K562 (cell line): Measurements from ENCODE around the gene SLC4A11. TPM values are rescaled to one million over a fixed set of nuclear protein-coding genes. Genes with fewer than 3 reads are reported as not detected.

Source experiments
- ATAC-seq: fragments of 200-7000 bp; cut with Tn5 transposase; 3 replicates; pipeline ENCODE4 v1.9.1; 2020; ENCODE audit warnings: moderate library complexity
- BruUV-seq: library from RNA; stranded (reverse); fragments of 400-500 nt; replicated peaks from 2 replicates; lab custom pipeline; 2021; lab: Mats Ljungman, UMichigan
- CTCF ChIA-PET: fragments of 300-600 bp; formaldehyde crosslinking; extraction: SDS; loops from one replicate; lab custom pipeline; 2021; ENCODE audit warnings: low intra/inter-chr PET ratio; lab: Yijun Ruan, JAX
- POLR2A ChIA-PET: fragments of 300-600, 350-650 bp; sonication (Branson Sonifier 250); formaldehyde crosslinking; extraction: SDS; loops from one replicate; lab custom pipeline; 2021; ENCODE audit warnings: antibody characterized with exemption, inconsistent platforms; lab: Yijun Ruan, JAX
- DNase-seq, 4 experiments: peaks; one replicate each; pipeline versions ENCODE4 v3.0.0 to v3.0.0-alpha.2; 2011 to 2018; ENCODE audit warnings: low spot score in 3 of 4, mixed read lengths in 3 of 4; ENCODE audit errors: extremely low read depth in 1 of 4
- FAIRE-seq: peaks from 2 replicates; lab custom pipeline; 2011; peaks lifted over from hg19 to GRCh38; lab: Jason Lieb, UNC
- H2AFZ ChIP-seq: 2 replicates; pipeline ENCODE4 v1.6.0; 2011; ENCODE audit warnings: low read depth, low read length, control low read depth, inconsistent platforms
- H3K27ac ChIP-seq: fragments of 200-600 bp; 3 replicates; pipeline ENCODE4 v1.8.0; 2011; ENCODE audit warnings: low read depth, mild to moderate bottlenecking, control low read depth, inconsistent platforms, low read length, moderate library complexity, mixed read lengths; ENCODE audit errors: extremely low read depth
- H3K27me3 ChIP-seq, 2 experiments: fragments of 300-600 bp in 1 of 2; 2 replicates in 1 of 2; 3 replicates in 1 of 2; pipeline versions ENCODE4 v1.6.0 to v1.8.0; 2011; ENCODE audit warnings: inconsistent platforms in 2 of 2, low read length in 2 of 2, mild to moderate bottlenecking in 1 of 2, mixed read lengths in 1 of 2, moderate library complexity in 1 of 2; ENCODE audit not compliant: control insufficient read depth in 2 of 2, insufficient read depth in 2 of 2
- H3K36me3 ChIP-seq: fragments of 300-600 bp; 3 replicates; pipeline ENCODE4 v1.8.0; 2011; ENCODE audit warnings: mild to moderate bottlenecking, low read length, inconsistent platforms; ENCODE audit not compliant: control insufficient read depth, insufficient read depth
- H3K4me1 ChIP-seq, 2 experiments: fragments of 200-600 bp in 1 of 2; replicated peaks in 1 of 2; 2 replicates in 1 of 2; 3 replicates in 1 of 2; pipeline versions ENCODE4 v1.5.1 to v1.8.0; 2011; ENCODE audit warnings: inconsistent platforms in 2 of 2, low read length in 2 of 2, mild to moderate bottlenecking in 1 of 2, mixed read lengths in 1 of 2, moderate library complexity in 1 of 2; ENCODE audit not compliant: control insufficient read depth in 2 of 2, insufficient read depth in 2 of 2
- H3K4me2 ChIP-seq: 2 replicates; pipeline ENCODE4 v1.6.1; 2011; ENCODE audit warnings: low read length, control low read depth, inconsistent platforms, mixed read lengths; ENCODE audit not compliant: insufficient read depth
- H3K4me3 ChIP-seq: fragments of 200-600 bp; sonication (generic), shearing (Covaris generic); 2 replicates; pipeline ENCODE4 v1.5.1; 2016; ENCODE audit warnings: control low read depth, inconsistent platforms
- H3K79me2 ChIP-seq: fragments of 200-600 bp; 3 replicates; pipeline ENCODE4 v1.8.0; 2011; ENCODE audit warnings: low read length, inconsistent platforms; ENCODE audit not compliant: control insufficient read depth, insufficient read depth
- H3K9ac ChIP-seq, 2 experiments: 2 replicates each; pipeline versions ENCODE4 v1.6.0 to v1.6.1; 2011; ENCODE audit warnings: low read depth in 2 of 2, low read length in 2 of 2, control low read depth in 1 of 2, inconsistent platforms in 1 of 2, mild to moderate bottlenecking in 1 of 2, mixed read lengths in 1 of 2; ENCODE audit not compliant: insufficient read depth in 1 of 2
- H3K9me1 ChIP-seq: one replicate; pipeline ENCODE4 v1.6.0; 2011; ENCODE audit warnings: inconsistent platforms, mild to moderate bottlenecking, low read length, moderate library complexity; ENCODE audit not compliant: control insufficient read depth, insufficient read depth
- H3K9me3 ChIP-seq: replicated peaks from 2 replicates; pipeline ENCODE4 v1.5.1; 2011; ENCODE audit warnings: low read depth, low read length, inconsistent platforms; ENCODE audit not compliant: control insufficient read depth, insufficient read depth
- H4K20me1 ChIP-seq: replicated peaks from 2 replicates; pipeline ENCODE4 v1.6.1; 2011; ENCODE audit warnings: low read length, inconsistent platforms, mixed read lengths; ENCODE audit not compliant: control insufficient read depth, insufficient read depth
- CBX8 ChIP-seq: fragments of 200-600 bp; sonication (generic); IDR thresholded peaks from 2 replicates; pipeline ENCODE4 v1.6.1; 2012; ENCODE audit warnings: borderline replicate concordance, mixed run types, low read depth, mild to moderate bottlenecking, moderate library complexity, mixed read lengths, low read length, control low read depth, inconsistent platforms; ENCODE audit not compliant: poor library complexity, severe bottlenecking; ENCODE audit errors: extremely low read depth
- CTBP1 ChIP-seq: fragments of 450-650 bp; IDR thresholded peaks from 2 replicates; pipeline ENCODE4 v1.6.1; 2016; ENCODE audit warnings: borderline replicate concordance
- HDGF ChIP-seq: fragments of 450-650 bp; IDR thresholded peaks from 2 replicates; pipeline ENCODE4 v1.6.1; 2016
- HOXB6 ChIP-seq: fragments of 250-450 bp; sonication (Bioruptor Pico); IDR thresholded peaks from 2 replicates; pipeline ENCODE4 v1.5.1; 2022; ENCODE audit warnings: mild to moderate bottlenecking, borderline replicate concordance
- KAT8 ChIP-seq: fragments of 450-650 bp; IDR thresholded peaks from 2 replicates; pipeline ENCODE4 v1.6.1; 2016; ENCODE audit warnings: low read depth, mild to moderate bottlenecking
- NELFE ChIP-seq: IDR thresholded peaks from 2 replicates; pipeline ENCODE4 v1.6.1; 2011; ENCODE audit warnings: mild to moderate bottlenecking; ENCODE audit not compliant: insufficient read depth, insufficient read length
- NFIC ChIP-seq: fragments of 450-650 bp; IDR thresholded peaks from 2 replicates; pipeline ENCODE4 v1.6.1; 2017; ENCODE audit warnings: mild to moderate bottlenecking, inconsistent platforms
- PRPF4 ChIP-seq: fragments of 200-400 bp; formaldehyde crosslinking; IDR thresholded peaks from one replicate; pipeline ENCODE4 v1.6.1; 2017; ENCODE audit warnings: low read length, low read depth, mild to moderate bottlenecking; ENCODE audit not compliant: insufficient read depth, poor library complexity, severe bottlenecking
- SMAD3 ChIP-seq: fragments of 450-650 bp; formaldehyde crosslinking; conservative IDR thresholded peaks from 2 replicates; pipeline ENCODE4 v1.4.0; 2020; ENCODE audit warnings: mild to moderate bottlenecking
- STAT5B ChIP-seq: fragments of 250-450 bp; sonication (Bioruptor Pico); IDR thresholded peaks from 2 replicates; pipeline ENCODE4 v1.8.0; 2021; ENCODE audit warnings: mild to moderate bottlenecking, inconsistent platforms
- TGIF2 ChIP-seq: sonication (generic); formaldehyde crosslinking; IDR thresholded peaks from 2 replicates; pipeline ENCODE4 v1.8.1; 2022; ENCODE audit warnings: mild to moderate bottlenecking, missing genetic modification reagents, moderate library complexity
- U2AF1 ChIP-seq: fragments of 200-400 bp; formaldehyde crosslinking; optimal IDR thresholded peaks from 2 replicates; pipeline ENCODE3; 2017; ENCODE audit warnings: mild to moderate bottlenecking, low read depth, low read length, moderate library complexity
- U2AF2 ChIP-seq: fragments of 200-400 bp; formaldehyde crosslinking; optimal IDR thresholded peaks from 2 replicates; pipeline ENCODE3; 2017; ENCODE audit warnings: low read depth, mild to moderate bottlenecking, low read length
- XRCC3 ChIP-seq: fragments of 450-650 bp; IDR thresholded peaks from 2 replicates; pipeline ENCODE4 v1.6.1; 2017; ENCODE audit warnings: mild to moderate bottlenecking, moderate library complexity
- ZNF436 ChIP-seq: fragments of 250-450, 450-650 bp; sonication (Bioruptor Pico); formaldehyde crosslinking; IDR thresholded peaks from 2 replicates; pipeline ENCODE4 v1.7.0; 2020; ENCODE audit warnings: mild to moderate bottlenecking
- WGBS: fragments of 100-300 bp; shearing (Covaris generic); methylation state at CpG from one replicate; pipeline ENCODE4 v1.1.6; 2016; ENCODE audit warnings: low coverage, mixed read lengths; ENCODE audit not compliant: insufficient coverage; ENCODE audit errors: missing lambda C conversion rate; 5-methylcytosine and 5-hydroxymethylcytosine counted together
- in situ Hi-C: fragments of 300-500 bp; cut with MboI; formaldehyde crosslinking; loops from 4 replicates; pipeline ENCODE4 v1.15.0; 2018; ENCODE audit warnings: inconsistent platforms, mixed read lengths
- intact Hi-C: fragments of 100-400 bp; cut with micrococcal nuclease; formaldehyde crosslinking; loops from 2 replicates; pipeline ENCODE4 v1.14.2; 2022
- polyA plus RNA-seq, 8 experiments: library from polyadenylated mRNA; depleted of rRNA in 4 of 8; stranded (reverse) in 5 of 8; unstranded in 3 of 8; fragments of >200 nt; fragmentation: Nextera tagmentation in 2 of 8; fragmentation: Illumina TruSeq in 1 of 8; extraction: Ambion mirVana in 2 of 8; extraction: Trizol in 1 of 8; gene quantifications; 2 replicates each; pipeline versions ENCODE4 v1.2.1 to v1.2.3, GENCODE V29; 2011 to 2014; ENCODE audit warnings: inconsistent platforms in 1 of 8, missing spikeins in 1 of 8
- total RNA-seq, 7 experiments: library from RNA; depleted of rRNA in 6 of 7; stranded (reverse); fragments of >200 nt in 6 of 7; fragmentation: Illumina TruSeq in 2 of 7; extraction: Trizol in 2 of 7; gene quantifications; 2 replicates each; pipeline versions ENCODE4 v1.2.1 to v1.2.3, GENCODE V29; 2011 to 2021; ENCODE audit warnings: low replicate concordance in 1 of 7
- TF ChIP-seq, protein P1 (sequence below): fragments of 450-650 bp; formaldehyde crosslinking; IDR thresholded peaks from 2 replicates; pipeline ENCODE4 v1.4.0; 2022; ENCODE audit warnings: mild to moderate bottlenecking, moderate library complexity
- TF ChIP-seq, protein P2 (sequence below): sonication (generic); formaldehyde crosslinking; IDR thresholded peaks from 2 replicates; pipeline ENCODE4 v1.8.0; 2022; ENCODE audit warnings: mild to moderate bottlenecking, missing genetic modification reagents
- TF ChIP-seq, protein P3 (sequence below): fragments of 450-650 bp; IDR thresholded peaks from 2 replicates; pipeline ENCODE4 v1.6.1; 2016; ENCODE audit warnings: low read depth, mild to moderate bottlenecking, moderate library complexity
- TF ChIP-seq, protein P4 (sequence below): fragments of 450-650 bp; IDR thresholded peaks from 2 replicates; pipeline ENCODE4 v1.6.1; 2016
- TF ChIP-seq, protein P5 (sequence below): fragments of 450-650 bp; IDR thresholded peaks from 2 replicates; pipeline ENCODE4 v1.6.1; 2016; ENCODE audit warnings: antibody characterized with exemption

SLC4A11 gene
- total and polyA plus RNA-seq, 9 of the 15 experiments (the other 6 are each of a cell fraction or from before 2014, with no cell fraction given): 0.10 to 2.0 (median 0.20) TPM

DNA sequence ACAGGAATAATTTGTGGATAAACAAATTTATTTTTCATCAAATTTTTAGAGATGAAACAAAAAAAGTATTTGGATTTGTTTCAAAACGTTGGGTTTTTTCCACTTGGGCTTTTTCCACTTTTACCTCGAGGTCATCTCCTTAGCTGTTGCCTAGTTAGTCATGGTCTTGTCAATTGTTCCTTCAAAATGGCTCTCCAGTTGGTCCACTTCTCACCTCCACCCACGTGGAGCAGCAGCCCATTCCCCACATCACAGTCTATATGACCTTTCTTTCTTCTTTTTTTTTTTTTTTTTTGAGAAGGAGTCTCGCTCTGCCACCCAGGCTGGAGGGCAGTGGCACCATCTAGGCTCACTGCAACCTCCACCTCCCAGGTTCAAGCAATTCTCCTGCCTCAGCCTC, 6.7 kb upstream of the SLC4A11 start:
- H3K27me3 ChIP-seq: peaks cover 0 to 25% of the 10 kb centered on the region in 2 experiments; a peak in 2 of 5 replicates

More for the DNA sequence above, 6.7 kb upstream of the SLC4A11 start:
- Histone ChIP-seq H3K4me3 (no peak overlapping the region), H3K4me1 (peaks cover 0 to 10% of the 10 kb centered on the region in 2 experiments; a peak in 3 of 5 replicates), H3K9ac (no peak overlapping the region), H3K27ac (no peak overlapping the region), H3K9me1 (no peaks in the 10 kb centered on the region), H3K9me3 (no peaks in the 10 kb centered on the region), H3K36me3 (no peaks in the 10 kb centered on the region), H3K4me2 (no peak overlapping the region), H3K79me2 (no peaks in the 10 kb centered on the region), H2AFZ (no peak overlapping the region), H4K20me1 (peaks cover 3% of the 10 kb centered on the region; the same call in 1 of the 2 replicates)
- ATAC-seq (no peak), FAIRE-seq (no peak), DNase-seq (no peak)
- no TSS peak for BruUV-seq
- ChIA-PET POLR2A (no interaction called here), CTCF (no interaction called here)
- intact Hi-C loops: no loop called here
- TF ChIP-seq SMAD3 (no peak), ZNF436 (CRISPR knock-in tag) (no peak), TGIF2 (CRISPR knock-in tag) (no peak), HOXB6 (no peak), XRCC3 (no peak), CBX8 (no peak), NFIC (no peak), STAT5B (CRISPR knock-in tag) (no peak), CTBP1 (no peak), KAT8 (no peak), U2AF2 (no peak), HDGF (no peak), NELFE (no peak), U2AF1 (no peak), PRPF4 (no peak)
- TF ChIP-seq, protein P1, sequence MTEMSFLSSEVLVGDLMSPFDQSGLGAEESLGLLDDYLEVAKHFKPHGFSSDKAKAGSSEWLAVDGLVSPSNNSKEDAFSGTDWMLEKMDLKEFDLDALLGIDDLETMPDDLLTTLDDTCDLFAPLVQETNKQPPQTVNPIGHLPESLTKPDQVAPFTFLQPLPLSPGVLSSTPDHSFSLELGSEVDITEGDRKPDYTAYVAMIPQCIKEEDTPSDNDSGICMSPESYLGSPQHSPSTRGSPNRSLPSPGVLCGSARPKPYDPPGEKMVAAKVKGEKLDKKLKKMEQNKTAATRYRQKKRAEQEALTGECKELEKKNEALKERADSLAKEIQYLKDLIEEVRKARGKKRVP (CRISPR knock-in tag): no peak
- TF ChIP-seq, protein P2, sequence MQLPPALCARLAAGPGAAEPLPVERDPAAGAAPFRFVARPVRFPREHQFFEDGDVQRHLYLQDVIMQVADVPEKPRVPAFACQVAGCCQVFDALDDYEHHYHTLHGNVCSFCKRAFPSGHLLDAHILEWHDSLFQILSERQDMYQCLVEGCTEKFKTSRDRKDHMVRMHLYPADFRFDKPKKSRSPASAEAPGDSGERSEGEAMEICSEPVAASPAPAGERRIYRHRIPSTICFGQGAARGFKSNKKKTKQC (CRISPR knock-in tag): no peak
- TF ChIP-seq, protein P3, sequence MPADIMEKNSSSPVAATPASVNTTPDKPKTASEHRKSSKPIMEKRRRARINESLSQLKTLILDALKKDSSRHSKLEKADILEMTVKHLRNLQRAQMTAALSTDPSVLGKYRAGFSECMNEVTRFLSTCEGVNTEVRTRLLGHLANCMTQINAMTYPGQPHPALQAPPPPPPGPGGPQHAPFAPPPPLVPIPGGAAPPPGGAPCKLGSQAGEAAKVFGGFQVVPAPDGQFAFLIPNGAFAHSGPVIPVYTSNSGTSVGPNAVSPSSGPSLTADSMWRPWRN: no peak
- TF ChIP-seq, protein P4, sequence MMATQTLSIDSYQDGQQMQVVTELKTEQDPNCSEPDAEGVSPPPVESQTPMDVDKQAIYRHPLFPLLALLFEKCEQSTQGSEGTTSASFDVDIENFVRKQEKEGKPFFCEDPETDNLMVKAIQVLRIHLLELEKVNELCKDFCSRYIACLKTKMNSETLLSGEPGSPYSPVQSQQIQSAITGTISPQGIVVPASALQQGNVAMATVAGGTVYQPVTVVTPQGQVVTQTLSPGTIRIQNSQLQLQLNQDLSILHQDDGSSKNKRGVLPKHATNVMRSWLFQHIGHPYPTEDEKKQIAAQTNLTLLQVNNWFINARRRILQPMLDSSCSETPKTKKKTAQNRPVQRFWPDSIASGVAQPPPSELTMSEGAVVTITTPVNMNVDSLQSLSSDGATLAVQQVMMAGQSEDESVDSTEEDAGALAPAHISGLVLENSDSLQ: no peak
- TF ChIP-seq, protein P5, sequence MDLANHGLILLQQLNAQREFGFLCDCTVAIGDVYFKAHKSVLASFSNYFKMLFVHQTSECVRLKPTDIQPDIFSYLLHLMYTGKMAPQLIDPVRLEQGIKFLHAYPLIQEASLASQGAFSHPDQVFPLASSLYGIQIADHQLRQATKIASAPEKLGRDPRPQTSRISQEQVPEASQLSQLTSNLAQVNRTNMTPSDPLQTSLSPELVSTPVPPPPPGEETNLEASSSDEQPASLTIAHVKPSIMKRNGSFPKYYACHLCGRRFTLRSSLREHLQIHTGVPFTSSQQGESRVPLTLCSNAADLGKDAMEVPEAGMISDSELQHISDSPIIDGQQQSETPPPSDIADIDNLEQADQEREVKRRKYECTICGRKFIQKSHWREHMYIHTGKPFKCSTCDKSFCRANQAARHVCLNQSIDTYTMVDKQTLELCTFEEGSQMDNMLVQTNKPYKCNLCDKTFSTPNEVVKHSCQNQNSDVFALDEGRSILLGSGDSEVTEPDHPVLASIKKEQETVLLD: no peak
- 0% methylated on average over 3 of the region's 4 CpGs for WGBS
- in situ Hi-C loops: no loop called here
